Vagina (tissue), 2 donors: ENCODE measurements around the gene EPHB1.

ENCODE experiments used
- POLR2A ChIP-seq, 2 donors: fragments of 450-650 bp; IDR thresholded peaks; one replicate each; pipeline ENCODE4 v1.6.1; 2017; ENCODE audit warnings: antibody characterized with exemption in 2 of 2, mild to moderate bottlenecking in 2 of 2, moderate library complexity in 2 of 2
- TF ChIP-seq, protein P1 (sequence below), 3 experiments: fragments of 450-650 bp in 2 of 3; fragments of 200-600 bp in 1 of 3; sonication (generic) in 1 of 3; IDR thresholded peaks; one replicate each; pipeline ENCODE4 v1.5.1; 2017 to 2019; ENCODE audit warnings: antibody characterized with exemption in 3 of 3, mild to moderate bottlenecking in 2 of 3, moderate library complexity in 2 of 3

DNA sequence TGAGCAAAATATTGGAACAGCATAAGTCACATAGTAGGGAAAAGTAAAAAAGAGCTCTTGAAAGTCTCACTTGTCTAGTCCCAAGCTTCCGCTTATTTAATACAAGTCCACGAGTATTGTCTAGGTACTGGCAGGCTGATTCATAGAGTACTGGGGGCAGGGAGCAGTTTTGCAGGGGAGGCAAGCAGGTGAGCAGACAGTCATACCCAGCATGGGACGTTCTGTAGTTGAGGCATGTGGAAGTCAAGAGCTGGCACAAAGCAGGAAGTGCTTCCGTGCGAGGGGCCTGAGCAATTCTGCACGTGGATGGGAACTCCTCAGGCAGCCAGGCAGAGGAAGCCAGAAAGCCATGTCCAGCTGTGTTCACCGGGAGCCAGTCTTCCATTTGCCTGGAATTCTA, 287.6 kb downstream of the EPHB1 start:
- no peak for TF ChIP-seq POLR2A (IDR thresholded peaks at IDR 0.05)
- TF ChIP-seq, protein P1, sequence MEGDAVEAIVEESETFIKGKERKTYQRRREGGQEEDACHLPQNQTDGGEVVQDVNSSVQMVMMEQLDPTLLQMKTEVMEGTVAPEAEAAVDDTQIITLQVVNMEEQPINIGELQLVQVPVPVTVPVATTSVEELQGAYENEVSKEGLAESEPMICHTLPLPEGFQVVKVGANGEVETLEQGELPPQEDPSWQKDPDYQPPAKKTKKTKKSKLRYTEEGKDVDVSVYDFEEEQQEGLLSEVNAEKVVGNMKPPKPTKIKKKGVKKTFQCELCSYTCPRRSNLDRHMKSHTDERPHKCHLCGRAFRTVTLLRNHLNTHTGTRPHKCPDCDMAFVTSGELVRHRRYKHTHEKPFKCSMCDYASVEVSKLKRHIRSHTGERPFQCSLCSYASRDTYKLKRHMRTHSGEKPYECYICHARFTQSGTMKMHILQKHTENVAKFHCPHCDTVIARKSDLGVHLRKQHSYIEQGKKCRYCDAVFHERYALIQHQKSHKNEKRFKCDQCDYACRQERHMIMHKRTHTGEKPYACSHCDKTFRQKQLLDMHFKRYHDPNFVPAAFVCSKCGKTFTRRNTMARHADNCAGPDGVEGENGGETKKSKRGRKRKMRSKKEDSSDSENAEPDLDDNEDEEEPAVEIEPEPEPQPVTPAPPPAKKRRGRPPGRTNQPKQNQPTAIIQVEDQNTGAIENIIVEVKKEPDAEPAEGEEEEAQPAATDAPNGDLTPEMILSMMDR (IDR thresholded peaks at IDR 0.05) = no peak
